ENCODE measurements around the gene MTREX. TPM values are rescaled to one million over a fixed set of nuclear protein-coding genes. Genes with fewer than 3 reads are reported as not detected.

Gene MTREX
- total RNA-seq, 1 donor from 2014 or later: 135 TPM

- DNase-seq: no peak
Observed at GRCh38 chr5:55325621-55326020, 17.8 kb downstream of the MTREX start.

DNA sequence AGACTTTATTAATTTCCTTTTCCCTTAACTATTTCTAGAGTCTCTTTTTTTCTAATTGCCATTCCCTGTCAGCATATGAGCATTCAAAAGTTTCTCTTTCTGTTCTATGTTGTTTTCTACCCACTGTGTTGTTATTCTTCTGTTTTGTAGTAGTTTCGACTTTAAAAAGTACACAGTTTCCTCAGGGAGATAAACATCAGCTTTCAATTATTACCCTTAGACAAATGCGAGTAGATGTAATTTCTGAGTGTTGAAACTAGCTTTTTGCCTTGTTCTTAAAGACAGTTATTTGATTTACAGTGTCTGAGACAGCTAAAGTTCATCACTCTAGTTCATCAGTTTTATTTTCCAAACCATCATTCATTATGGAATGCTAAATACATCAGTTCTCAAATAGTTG, 19.5 kb downstream of the MTREX start:
- DNase-seq: no peak

GRCh38 chr5:55331321-55331720, 23.5 kb downstream of the MTREX start:
- DNase-seq: no peak

- DNase-seq: no peak
Observed at GRCh38 chr5:55333017-55333416, 25.2 kb downstream of the MTREX start.

DNA sequence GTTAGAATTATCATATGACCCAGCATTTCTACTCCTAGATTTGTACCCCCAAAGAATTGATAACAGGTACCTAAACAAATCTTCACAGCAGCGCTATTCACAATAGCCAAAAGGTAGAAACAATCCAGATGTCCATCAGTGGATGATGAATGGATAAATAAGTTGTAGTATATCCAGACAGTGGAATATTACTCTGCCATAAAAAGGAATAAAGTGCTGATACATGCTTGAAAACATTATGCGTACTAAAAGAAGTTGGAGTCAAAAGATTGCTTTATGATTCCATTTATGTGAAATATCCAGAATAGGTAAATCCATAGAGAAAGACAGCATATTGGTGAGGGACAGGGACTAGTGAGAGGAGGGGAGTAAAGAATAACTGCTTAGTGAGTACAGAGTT, 26.0 kb downstream of the MTREX start:
- DNase-seq: no peak

DNA sequence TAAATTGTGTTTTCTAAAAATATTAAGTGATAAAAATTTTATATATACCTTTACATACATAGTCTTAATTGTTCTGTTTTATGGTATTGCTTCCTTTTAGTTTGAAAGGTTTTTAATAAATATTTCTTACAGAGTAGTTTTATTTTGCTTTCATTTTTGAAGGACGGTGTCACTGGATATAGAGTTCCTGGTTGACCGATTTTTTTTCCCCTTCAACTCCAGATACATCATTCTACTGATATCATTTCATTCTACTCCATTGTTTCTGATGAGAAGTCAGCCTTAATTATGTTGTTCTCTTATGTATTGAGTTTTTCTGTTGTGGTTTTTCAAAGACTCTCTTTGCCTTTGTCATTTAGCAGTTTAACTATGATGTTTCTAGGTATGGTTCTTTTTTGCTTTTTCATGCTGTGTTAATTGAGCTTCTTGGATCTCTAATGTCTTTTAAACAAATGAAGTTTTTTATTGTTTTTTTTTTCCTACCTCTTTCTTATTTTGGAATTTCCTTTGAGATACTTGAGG, 30.4 kb downstream of the MTREX start:
- peak; percentile 48 for DNase-seq

DNA sequence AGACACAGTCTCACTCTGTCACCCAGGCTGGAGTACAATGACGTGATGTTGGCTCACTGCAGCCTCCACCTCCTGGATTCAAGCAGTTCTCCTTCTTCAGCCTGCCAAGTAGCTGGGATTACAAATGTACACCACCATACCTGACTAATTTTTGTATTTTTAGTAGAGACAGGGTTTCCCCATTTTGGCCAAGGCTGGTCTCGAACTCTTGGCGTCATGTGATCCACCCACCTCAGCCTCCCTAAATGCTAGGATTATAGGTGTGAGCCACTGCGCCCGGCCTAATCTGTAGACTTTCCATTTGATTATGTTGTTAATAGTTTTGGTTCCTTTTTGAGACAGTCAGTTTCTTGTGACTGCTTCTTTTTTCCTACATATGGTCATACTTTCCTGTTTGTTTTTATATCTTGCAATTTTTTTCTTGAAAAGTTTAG, 31.0 kb downstream of the MTREX start:
- no peak for DNase-seq

GRCh38 chr5:55343107-55343506, 35.3 kb downstream of the MTREX start:
- no peak for DNase-seq

DNA sequence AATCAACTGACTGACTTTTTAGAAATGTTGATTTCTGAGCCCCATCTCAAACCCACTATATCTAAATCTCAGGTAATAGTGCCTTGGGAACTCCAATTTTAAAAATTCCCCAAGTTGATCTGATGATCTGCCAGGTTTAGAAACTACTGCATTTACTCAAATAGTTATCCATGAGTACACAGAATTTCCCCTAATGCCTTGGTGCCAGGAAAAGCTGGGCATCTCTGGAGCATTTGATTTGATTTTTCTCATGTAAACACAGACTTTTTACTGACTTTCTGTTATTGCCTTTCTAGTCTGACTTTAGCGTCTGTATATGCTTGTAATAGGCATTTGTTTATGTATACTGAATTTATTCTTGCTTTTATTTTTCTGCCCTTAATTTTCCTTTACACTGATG, 35.8 kb downstream of the MTREX start:
- DNase-seq: no peak

DNA sequence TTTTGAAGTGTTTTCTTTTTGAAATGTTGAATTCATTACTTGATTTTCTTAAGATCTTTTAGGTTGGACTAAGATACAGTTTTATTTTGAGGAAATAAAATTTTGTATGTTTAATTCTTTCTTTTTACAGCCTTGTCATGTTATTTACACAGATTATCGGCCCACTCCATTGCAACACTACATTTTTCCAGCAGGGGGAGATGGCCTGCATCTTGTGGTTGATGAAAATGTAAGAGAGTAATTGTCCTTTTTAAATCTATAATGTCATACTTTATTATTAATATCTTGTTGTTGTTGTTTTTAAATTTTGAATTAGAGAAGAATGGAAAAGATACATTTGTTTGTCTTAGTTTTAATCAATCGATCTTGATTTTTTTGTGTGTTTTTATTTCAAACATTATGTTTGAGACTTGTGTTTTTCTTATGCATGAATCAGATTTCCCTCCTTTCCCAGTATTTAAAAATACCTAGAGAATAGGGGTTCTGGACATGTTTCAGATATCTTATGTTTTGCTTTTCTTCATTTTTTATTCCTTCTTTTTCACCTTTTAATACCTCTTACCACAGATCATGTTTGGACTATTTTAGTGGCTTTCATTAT, 36.7 kb downstream of the MTREX start:
- peak; percentile 87 for DNase-seq

GRCh38 chr5:55345327-55345726, 37.5 kb downstream of the MTREX start:
- DNase-seq: no peak

- no peak for DNase-seq
Observed at GRCh38 chr5:55347786-55348185, 40.0 kb downstream of the MTREX start.

GRCh38 chr5:55350754-55351153, 43.0 kb downstream of the MTREX start:
- no peak for DNase-seq

DNA sequence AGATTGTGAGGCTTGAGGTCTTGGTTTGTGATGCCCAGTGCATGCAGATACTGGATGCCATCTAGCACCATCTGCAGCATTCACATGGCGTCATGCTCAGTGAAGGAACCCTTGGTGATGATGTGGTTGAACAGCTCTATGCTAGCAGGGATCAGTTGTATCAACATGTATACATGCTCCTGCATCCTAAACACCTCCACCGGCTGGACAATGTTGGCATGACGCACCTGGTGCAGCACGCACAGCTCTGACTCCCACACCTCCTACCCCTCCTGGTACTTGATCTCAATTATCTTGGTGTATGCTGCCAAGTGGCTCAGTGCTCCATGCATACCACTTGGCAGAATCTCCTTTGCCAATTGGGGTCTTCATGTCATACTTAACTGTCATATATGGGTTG, 49.1 kb downstream of the MTREX start:
- DNase-seq: no peak

DNA sequence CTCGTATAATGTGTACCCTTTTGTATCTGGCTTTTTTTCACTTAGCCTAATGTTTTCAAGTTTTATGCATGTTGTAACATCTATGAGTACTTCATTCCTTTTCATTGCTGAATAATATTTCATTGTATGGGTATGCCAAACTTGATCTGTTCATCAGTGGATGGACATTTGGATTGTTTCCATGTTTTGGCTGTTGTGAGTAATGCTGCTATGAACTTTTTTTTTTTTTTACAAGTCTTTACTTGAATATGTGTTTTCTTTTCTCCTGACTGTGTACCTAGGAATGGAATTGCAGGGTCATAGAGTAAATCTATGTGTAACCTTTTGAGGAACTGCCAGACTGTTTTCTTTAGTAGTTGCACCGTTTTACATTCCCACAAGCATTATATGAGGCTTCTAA, 52.4 kb downstream of the MTREX start:
- DNase-seq: no peak

DNA sequence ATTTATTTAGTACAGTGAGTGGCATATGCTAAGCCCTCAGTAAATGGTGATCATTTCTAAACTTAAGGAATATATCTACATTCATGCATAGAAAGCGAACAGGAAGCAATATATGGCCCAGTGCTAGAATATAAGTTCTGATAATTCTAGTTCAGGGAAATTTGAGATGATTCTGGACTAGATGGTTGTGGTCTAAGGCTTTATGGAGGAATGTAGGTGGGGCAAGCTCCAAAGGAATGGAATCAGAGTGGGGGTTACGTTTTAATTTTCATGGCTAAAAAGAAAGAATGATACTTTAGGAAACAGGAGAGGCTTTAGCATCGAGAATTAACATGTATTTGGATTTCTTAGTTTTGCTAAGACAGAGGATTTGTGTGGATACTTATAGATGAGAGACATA, 56.1 kb downstream of the MTREX start:
- DNase-seq: no peak

DNA sequence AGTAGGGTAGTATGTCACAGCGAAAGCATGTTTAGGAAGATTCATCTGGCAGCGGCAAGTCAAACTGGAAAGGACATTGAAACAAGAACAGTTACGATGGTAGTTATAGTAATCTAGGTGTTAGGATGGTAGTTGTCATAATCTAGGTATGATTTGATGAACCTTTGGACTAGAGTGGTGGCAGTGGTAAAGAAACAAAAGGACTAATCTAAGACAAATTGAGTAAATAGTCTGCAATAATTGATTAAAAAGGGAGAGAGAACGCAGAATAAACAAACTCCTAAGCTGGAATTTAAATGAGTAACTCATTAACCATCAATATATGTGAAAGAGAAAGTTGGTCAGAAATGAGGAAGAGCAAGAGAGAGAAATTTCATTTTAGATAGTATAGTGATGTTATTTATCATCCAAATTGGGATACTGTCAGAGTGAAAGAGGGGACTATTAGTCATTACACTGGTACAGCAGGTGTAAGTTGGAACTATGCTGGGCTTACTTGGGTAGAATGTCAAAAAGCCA, 56.8 kb downstream of the MTREX start:
- no peak for DNase-seq

DNA sequence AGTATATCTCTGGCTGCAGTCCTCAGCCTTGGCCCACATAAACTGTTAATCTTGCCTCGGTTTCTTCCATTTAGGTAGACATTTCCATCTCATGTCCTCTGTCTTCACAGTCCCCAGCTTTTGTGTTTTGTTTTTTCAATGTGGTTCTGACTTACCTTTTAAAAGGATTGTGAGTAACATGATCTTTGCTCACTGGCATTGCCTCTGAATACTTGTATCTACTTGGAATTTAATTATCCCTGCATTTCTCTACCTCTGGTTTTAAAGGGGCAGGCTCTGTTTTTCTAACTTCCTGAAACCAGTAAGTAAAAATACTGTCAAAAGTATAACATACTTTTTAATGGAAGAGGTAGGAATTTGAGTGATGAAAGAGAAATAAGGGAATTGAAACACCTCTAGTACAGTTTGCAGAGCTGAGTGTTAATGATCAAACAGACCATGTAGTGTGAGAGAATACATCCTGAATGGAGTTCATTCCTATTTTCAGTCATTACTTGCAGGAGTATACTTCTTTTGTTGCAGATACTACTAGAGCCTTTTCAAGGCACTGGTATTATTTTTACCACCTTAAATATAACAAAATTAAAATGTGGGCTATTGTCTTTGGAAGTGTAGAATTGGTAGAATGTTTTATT, 62.6 kb downstream of the MTREX start:
- DNase-seq: no peak

- DNase-seq: no peak
Observed at GRCh38 chr5:55371145-55371544, 63.4 kb downstream of the MTREX start.

DNA sequence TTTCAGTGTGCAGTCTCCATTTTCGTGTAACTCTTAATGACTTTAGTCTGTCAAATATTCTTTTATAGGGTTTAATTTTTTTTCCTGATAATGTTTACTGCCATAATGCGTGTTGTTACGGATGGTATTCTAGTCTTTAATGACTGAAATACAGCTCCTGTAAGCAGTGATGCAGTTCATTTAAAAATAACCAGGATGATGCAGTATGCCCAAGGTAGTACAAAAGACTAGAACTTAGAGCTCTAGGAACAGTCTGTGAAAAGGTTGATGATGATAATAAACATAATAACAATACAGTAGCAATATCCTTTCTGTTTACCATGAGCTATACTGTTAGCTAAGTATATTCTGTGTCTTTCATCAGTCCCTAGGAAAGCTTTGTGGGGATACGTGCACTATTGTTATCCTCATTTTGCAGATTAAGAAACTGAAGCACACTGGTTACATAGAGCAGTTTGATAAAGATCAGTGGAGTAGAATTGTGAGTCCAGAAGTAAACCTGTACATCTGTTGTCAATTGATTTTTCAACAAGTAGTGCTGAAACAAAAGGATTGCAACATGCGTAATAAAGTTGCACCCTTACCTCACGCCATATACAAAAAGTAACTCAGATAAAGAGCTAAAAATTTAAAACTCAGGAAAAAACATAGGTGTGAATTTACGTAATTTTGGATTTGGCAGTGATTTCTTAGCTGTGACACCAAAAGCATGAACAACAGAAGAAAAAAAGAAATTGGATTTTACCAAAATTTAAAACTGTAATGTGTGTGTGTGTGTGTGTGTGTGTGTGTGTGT, 64.5 kb downstream of the MTREX start:
- no peak for DNase-seq

- no peak for DNase-seq
Observed at GRCh38 chr5:55377810-55378209, 70.0 kb downstream of the MTREX start.

GRCh38 chr5:55383254-55383653, 75.5 kb downstream of the MTREX start:
- no peak for DNase-seq

GRCh38 chr5:55384072-55384471, 76.3 kb downstream of the MTREX start:
- DNase-seq: no peak

GRCh38 chr5:55385227-55385626, 77.4 kb downstream of the MTREX start:
- no peak for DNase-seq

Data from dermis blood vessel endothelial cell (primary cell).